Vagina (tissue), 2 donors: ENCODE measurements around the gene SETBP1. TPM values are rescaled to one million over a fixed set of nuclear protein-coding genes. Genes with fewer than 3 reads are reported as not detected.

Source experiments
- DNase-seq, 2 donors: peaks; one replicate each; pipeline ENCODE4 v3.0.0-alpha.2; 2017; ENCODE audit errors: extremely low spot score in 2 of 2
- H3K27ac ChIP-seq: fragments of 200-600 bp; sonication (generic); one replicate; pipeline ENCODE4 v1.5.1; 2019
- H3K27me3 ChIP-seq: fragments of 200-600 bp; sonication (generic); one replicate; pipeline ENCODE4 v1.5.1; 2019
- H3K36me3 ChIP-seq, 2 donors: fragments of 200-600 bp; sonication (generic); one replicate each; pipeline ENCODE4 v1.5.1; 2017 to 2019
- H3K4me1 ChIP-seq: fragments of 200-600 bp; sonication (generic); one replicate; pipeline ENCODE4 v1.5.1; 2019
- H3K4me3 ChIP-seq, 2 donors: fragments of 200-600 bp; sonication (generic); 1 replicate in 1 of 2; 2 replicates in 1 of 2; pipeline ENCODE4 v1.5.1; 2016 to 2019
- H3K9me3 ChIP-seq: fragments of 200-600 bp; sonication (generic); one replicate; pipeline ENCODE4 v1.5.1; 2019
- CTCF ChIP-seq, 3 experiments: fragments of 450-650 bp in 2 of 3; fragments of 200-600 bp in 1 of 3; sonication (generic) in 1 of 3; IDR thresholded peaks; one replicate each; pipeline ENCODE4 v1.5.1; 2017 to 2019; ENCODE audit warnings: antibody characterized with exemption in 3 of 3, mild to moderate bottlenecking in 2 of 3, moderate library complexity in 2 of 3
- POLR2A ChIP-seq, 2 donors: fragments of 450-650 bp; IDR thresholded peaks; one replicate each; pipeline ENCODE4 v1.6.1; 2017; ENCODE audit warnings: antibody characterized with exemption in 2 of 2, mild to moderate bottlenecking in 2 of 2, moderate library complexity in 2 of 2
- POLR2AphosphoS5 ChIP-seq, 2 donors: sonication (generic); formaldehyde crosslinking; IDR thresholded peaks; one replicate each; pipeline ENCODE4 v1.9.0; 2017; ENCODE audit warnings: antibody characterized with exemption in 2 of 2, mild to moderate bottlenecking in 2 of 2, low read depth in 1 of 2; ENCODE audit not compliant: insufficient read depth in 1 of 2
- intact Hi-C: fragments of 100-400 bp; cut with DNase I; formaldehyde crosslinking; loops from one replicate; pipeline ENCODE4 v1.15.1; 2023
- total RNA-seq: library from RNA; depleted of rRNA; stranded (reverse); fragments of >200 nt; gene quantifications from one replicate; pipeline ENCODE4 v1.2.3, GENCODE V29; 2016

The SETBP1 gene
- total RNA-seq, 1 donor from 2014 or later = 38.1 TPM

GRCh38 chr18:44833786-44834185, 153.1 kb downstream of the SETBP1 start:
- no peak overlapping the region for H3K27ac ChIP-seq
- no peak for DNase-seq
- no peaks in the 10 kb centered on the region for H3K27me3 ChIP-seq
- no peaks in the 10 kb centered on the region for H3K9me3 ChIP-seq
- H3K36me3 ChIP-seq = no peaks in the 10 kb centered on the region
- intact Hi-C loops = no loop called here
- H3K4me1 ChIP-seq = peaks cover 30% of the 10 kb centered on the region
- no peak for TF ChIP-seq CTCF (IDR thresholded peaks at IDR 0.05)
- H3K4me3 ChIP-seq = no peak overlapping the region

- Histone ChIP-seq H3K27me3 (no peaks in the 10 kb centered on the region), H3K4me3 (no peak overlapping the region), H3K9me3 (no peaks in the 10 kb centered on the region), H3K36me3 (no peaks in the 10 kb centered on the region), H3K4me1 (peaks cover 38% of the 10 kb centered on the region), H3K27ac (peak overlapping the region; percentile 41)
- intact Hi-C loops = no loop called here
- DNase-seq = no peak
- TF ChIP-seq POLR2A (IDR thresholded peaks at IDR 0.05) (no peak), CTCF (IDR thresholded peaks at IDR 0.05) (no peak), POLR2AphosphoS5 (IDR thresholded peaks at IDR 0.05; ENCODE audit: insufficient read depth in 1 of 2, low read depth in 1 of 2) (no peak)
Measured at GRCh38 chr18:44834867-44835469, 154.3 kb downstream of the SETBP1 start.

DNA sequence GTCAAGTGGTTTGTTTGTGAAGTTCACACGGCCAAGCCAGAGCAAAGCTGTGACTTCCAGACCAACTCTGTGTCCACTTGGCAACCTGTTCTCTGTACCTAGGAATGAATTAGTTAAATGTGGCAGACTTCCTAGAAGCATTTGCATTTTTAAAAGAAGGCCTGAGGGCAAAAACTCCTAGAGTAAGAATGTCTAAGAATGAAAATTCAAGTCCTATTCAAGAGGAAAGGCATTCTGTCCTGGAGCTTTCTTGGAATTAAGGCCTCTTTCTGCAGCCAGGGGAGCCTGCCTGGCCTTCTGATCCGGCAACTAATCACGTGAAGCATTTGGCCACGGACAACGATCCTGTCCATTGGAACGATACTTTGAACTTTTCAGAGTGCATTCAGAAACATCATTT, 155.0 kb downstream of the SETBP1 start:
- Histone ChIP-seq H3K4me3 (no peak overlapping the region), H3K9me3 (no peaks in the 10 kb centered on the region), H3K4me1 (peaks cover 38% of the 10 kb centered on the region), H3K36me3 (no peaks in the 10 kb centered on the region), H3K27ac (peak overlapping the region; percentile 41), H3K27me3 (no peaks in the 10 kb centered on the region)
- DNase-seq = no peak
- TF ChIP-seq CTCF (IDR thresholded peaks at IDR 0.05) (no peak), POLR2A (IDR thresholded peaks at IDR 0.05) (no peak), POLR2AphosphoS5 (IDR thresholded peaks at IDR 0.05; ENCODE audit: insufficient read depth in 1 of 2, low read depth in 1 of 2) (no peak)
- intact Hi-C loops = no loop called here

DNA sequence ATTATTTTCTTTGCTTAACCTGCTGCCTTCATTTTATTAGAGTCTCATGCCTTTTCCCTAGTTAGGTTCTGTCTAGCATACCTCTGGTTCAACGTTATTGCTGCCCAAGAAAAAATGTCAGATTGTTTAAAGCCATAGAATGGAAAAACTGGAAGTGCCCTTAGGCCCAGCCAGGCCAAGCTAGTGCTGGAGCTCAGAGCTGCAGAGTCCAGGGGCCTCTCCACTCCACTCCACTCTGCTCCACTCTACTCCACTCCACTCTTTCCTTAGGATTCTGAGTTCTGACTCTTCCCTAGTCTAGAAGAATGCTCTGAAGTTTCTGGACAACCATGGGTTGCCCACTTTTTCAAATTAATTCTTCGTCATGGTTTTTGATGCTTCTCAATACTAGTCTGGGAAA, 155.6 kb downstream of the SETBP1 start:
- H3K9me3 ChIP-seq = no peaks in the 10 kb centered on the region
- intact Hi-C loops = no loop called here
- H3K27me3 ChIP-seq = no peaks in the 10 kb centered on the region
- no peak overlapping the region for H3K4me3 ChIP-seq
- no peak for DNase-seq
- H3K4me1 ChIP-seq = peaks cover 34% of the 10 kb centered on the region
- TF ChIP-seq POLR2AphosphoS5 (IDR thresholded peaks at IDR 0.05; ENCODE audit: insufficient read depth in 1 of 2, low read depth in 1 of 2) (no peak), CTCF (IDR thresholded peaks at IDR 0.05) (no peak), POLR2A (IDR thresholded peaks at IDR 0.05) (no peak)
- H3K36me3 ChIP-seq = no peaks in the 10 kb centered on the region
- H3K27ac ChIP-seq = no peak overlapping the region

DNA sequence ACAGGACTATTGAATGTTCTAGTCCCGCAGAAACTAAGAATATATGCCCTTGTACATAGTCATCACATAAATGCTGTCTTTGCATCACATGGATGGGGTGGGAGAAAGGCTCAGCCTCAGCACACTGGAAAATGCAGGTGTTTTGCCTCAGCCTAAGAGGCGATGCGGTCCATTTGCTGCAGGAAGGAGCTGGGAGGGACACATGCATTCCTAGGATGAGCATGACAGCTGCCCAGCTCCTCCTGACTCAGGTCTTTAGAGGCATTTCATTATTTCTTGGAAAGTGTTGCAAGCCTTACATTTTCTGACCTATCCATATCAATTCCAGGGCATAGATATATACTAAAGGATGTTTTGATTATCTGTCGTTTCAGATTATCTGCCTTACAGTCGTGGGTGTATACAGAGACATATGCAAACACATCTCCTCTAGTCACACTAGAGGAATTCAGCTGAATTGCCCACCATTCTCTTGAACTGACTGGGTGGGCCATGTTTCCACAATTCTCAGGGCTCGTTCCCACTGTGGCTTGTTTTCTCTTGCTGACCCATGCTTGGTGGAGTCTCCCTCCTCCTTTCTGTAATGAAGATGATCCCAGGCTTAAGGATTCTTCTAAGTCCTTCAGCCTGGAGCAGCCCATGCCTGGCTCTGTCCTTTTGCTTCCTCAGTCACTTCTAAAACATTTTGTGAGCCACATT, 156.9 kb downstream of the SETBP1 start:
- Histone ChIP-seq H3K36me3 (no peaks in the 10 kb centered on the region), H3K27me3 (no peaks in the 10 kb centered on the region), H3K9me3 (no peaks in the 10 kb centered on the region), H3K4me1 (peaks cover 42% of the 10 kb centered on the region), H3K4me3 (no peak overlapping the region), H3K27ac (no peak overlapping the region)
- DNase-seq = no peak
- TF ChIP-seq POLR2AphosphoS5 (IDR thresholded peaks at IDR 0.05; ENCODE audit: insufficient read depth in 1 of 2, low read depth in 1 of 2) (no peak), CTCF (IDR thresholded peaks at IDR 0.05) (no peak), POLR2A (IDR thresholded peaks at IDR 0.05) (no peak)
- intact Hi-C loops = no loop called here
